ENCODE results near the gene BFSP1.

GRCh38 chr20:17467120-17467655 lies 64.0 kb downstream of the BFSP1 start:
- no peak for TF ChIP-seq CTCF (conservative IDR thresholded peaks at IDR 0.05 in 1 of 2, IDR thresholded peaks at IDR 0.05 in 1 of 2; ENCODE audit: low read depth in 1 of 2, low read length in 2 of 2)
- TF ChIP-seq EZH2 (IDR thresholded peaks at IDR 0.05; ENCODE audit: low read length, missing control alignments): no peak

Data from fibroblast of lung (primary cell).